Measurements from ENCODE around the gene NTSR2.
A peak's percentile ranks its signal among the peaks of the same experiment; 100 is the strongest.

Gene NTSR2

DNA sequence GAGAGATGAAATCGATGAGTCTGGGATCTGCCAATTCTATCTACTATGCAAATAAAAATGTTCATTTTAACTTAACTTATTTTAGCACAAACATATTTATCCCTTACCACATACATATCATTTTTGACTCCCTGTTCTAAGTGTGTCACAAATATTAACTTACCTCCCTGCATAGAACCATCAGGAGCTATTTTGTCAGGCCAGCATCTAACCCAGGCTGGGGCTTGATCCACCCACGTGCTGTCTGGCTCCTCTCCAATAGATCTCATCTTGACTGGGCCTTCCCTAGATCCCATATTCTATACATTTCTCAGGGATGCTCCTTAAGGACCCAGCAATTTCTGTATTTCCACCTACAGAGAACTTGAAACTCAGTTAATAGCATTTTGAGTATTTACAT is 20.9 kb downstream of the NTSR2 start:
- H3K9ac ChIP-seq (ENCODE audit: low read length): no peak overlapping the region
- peaks cover 45% of the 10 kb centered on the region for H3K27me3 ChIP-seq (replicated peaks; ENCODE audit: control insufficient read depth, insufficient read depth, low read length)
- H3K4me1 ChIP-seq (ENCODE audit: control insufficient read depth, insufficient read depth, low read length): peaks cover 13% of the 10 kb centered on the region
- no peak for DNase-seq (ENCODE audit: low read depth)
- H3K36me3 ChIP-seq (ENCODE audit: control insufficient read depth, insufficient read depth, low read length, severe bottlenecking): no peaks in the 10 kb centered on the region
- H3K9me3 ChIP-seq (ENCODE audit: control insufficient read depth, low read length): no peaks in the 10 kb centered on the region
- no peak overlapping the region for H3K4me3 ChIP-seq (ENCODE audit: low read length)

DNA sequence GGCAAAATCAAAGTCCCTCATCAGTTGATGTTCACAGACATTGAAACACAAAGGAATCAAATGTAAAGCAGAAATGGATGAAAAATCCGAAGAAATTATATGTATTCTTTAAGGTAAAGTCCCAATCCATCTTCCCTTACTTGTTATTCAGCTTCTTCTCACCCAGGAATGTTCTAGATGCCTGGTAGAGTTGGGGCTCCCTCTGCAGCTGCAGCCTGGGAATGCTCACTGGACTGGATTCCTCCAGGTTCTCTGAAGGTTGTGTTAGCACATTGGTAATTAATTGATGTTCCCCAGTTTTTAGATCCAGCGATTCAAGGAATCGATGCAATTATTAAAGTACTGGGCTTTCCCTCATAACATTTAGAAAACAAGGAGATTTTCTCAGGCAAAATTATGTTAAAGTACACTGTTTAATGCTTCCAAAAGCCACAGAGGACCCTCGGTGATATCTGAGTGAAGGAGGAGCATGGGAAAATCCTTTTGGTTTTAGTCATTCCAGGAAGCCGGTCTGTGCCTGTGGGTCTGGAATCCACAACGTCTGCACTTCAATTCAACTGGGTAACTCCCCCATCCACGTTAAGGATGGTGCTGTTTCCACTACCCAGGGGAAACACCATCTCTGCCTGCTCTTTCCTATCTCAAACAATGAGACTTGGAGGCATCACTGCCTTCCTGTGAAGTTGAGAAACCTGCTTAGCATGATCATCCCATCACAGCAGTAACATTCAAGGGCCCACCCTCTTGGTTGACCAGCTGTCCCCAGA is 22.0 kb downstream of the NTSR2 start:
- Histone ChIP-seq H3K9ac (ENCODE audit: low read length) (no peak overlapping the region), H3K9me3 (ENCODE audit: control insufficient read depth, low read length) (no peaks in the 10 kb centered on the region), H3K4me1 (ENCODE audit: control insufficient read depth, insufficient read depth, low read length) (peaks cover 11% of the 10 kb centered on the region), H3K27me3 (replicated peaks; ENCODE audit: control insufficient read depth, insufficient read depth, low read length) (peaks cover 51% of the 10 kb centered on the region), H3K4me3 (ENCODE audit: low read length) (no peak overlapping the region), H3K36me3 (ENCODE audit: control insufficient read depth, insufficient read depth, low read length, severe bottlenecking) (no peaks in the 10 kb centered on the region)
- DNase-seq (ENCODE audit: low read depth): peak; percentile 25

DNA sequence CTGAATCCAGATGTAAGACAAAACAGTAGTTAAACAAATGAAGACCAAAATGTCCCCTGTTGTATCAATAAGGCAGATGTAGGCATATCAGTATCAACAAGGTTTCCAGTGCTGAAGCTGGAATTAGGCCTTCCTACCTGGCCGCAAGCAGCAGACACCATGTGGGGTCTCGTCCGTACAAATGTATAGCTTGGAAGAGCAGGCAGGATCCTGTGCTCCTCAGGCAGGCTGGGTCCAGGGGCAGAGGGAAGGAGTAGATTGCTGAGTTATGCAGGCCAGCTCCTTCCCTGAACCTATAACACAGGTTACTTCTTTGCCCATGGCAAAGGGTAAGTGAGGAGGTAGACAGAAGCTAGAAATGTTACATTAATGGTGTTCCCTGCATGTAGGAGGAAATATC is 23.5 kb downstream of the NTSR2 start:
- no peaks in the 10 kb centered on the region for H3K9me3 ChIP-seq (ENCODE audit: control insufficient read depth, low read length)
- H3K9ac ChIP-seq (ENCODE audit: low read length): no peak overlapping the region
- no peaks in the 10 kb centered on the region for H3K36me3 ChIP-seq (ENCODE audit: control insufficient read depth, insufficient read depth, low read length, severe bottlenecking)
- no peak overlapping the region for H3K4me3 ChIP-seq (ENCODE audit: low read length)
- peaks cover 50% of the 10 kb centered on the region for H3K27me3 ChIP-seq (replicated peaks; ENCODE audit: control insufficient read depth, insufficient read depth, low read length)
- no peak for DNase-seq (ENCODE audit: low read depth)
- H3K4me1 ChIP-seq (ENCODE audit: control insufficient read depth, insufficient read depth, low read length): no peaks in the 10 kb centered on the region

GRCh38 chr2:11644293-11644692 is 25.7 kb downstream of the NTSR2 start:
- no peaks in the 10 kb centered on the region for H3K4me1 ChIP-seq (ENCODE audit: control insufficient read depth, insufficient read depth, low read length)
- H3K9ac ChIP-seq (ENCODE audit: low read length): no peak overlapping the region
- no peaks in the 10 kb centered on the region for H3K9me3 ChIP-seq (ENCODE audit: control insufficient read depth, low read length)
- peaks cover 36% of the 10 kb centered on the region for H3K27me3 ChIP-seq (replicated peaks; ENCODE audit: control insufficient read depth, insufficient read depth, low read length)
- no peak for DNase-seq (ENCODE audit: low read depth)
- no peaks in the 10 kb centered on the region for H3K36me3 ChIP-seq (ENCODE audit: control insufficient read depth, insufficient read depth, low read length, severe bottlenecking)
- H3K4me3 ChIP-seq (ENCODE audit: low read length): no peak overlapping the region

- Histone ChIP-seq H3K36me3 (ENCODE audit: control insufficient read depth, insufficient read depth, low read length, severe bottlenecking) (no peaks in the 10 kb centered on the region), H3K27me3 (replicated peaks; ENCODE audit: control insufficient read depth, insufficient read depth, low read length) (peaks cover 23% of the 10 kb centered on the region), H3K9me3 (ENCODE audit: control insufficient read depth, low read length) (no peaks in the 10 kb centered on the region), H3K4me1 (ENCODE audit: control insufficient read depth, insufficient read depth, low read length) (no peaks in the 10 kb centered on the region), H3K9ac (ENCODE audit: low read length) (no peak overlapping the region), H3K4me3 (ENCODE audit: low read length) (no peak overlapping the region)
- no peak for DNase-seq (ENCODE audit: low read depth)
These were observed 27.0 kb downstream of the NTSR2 start for GRCh38 chr2:11642972-11643371.

DNA sequence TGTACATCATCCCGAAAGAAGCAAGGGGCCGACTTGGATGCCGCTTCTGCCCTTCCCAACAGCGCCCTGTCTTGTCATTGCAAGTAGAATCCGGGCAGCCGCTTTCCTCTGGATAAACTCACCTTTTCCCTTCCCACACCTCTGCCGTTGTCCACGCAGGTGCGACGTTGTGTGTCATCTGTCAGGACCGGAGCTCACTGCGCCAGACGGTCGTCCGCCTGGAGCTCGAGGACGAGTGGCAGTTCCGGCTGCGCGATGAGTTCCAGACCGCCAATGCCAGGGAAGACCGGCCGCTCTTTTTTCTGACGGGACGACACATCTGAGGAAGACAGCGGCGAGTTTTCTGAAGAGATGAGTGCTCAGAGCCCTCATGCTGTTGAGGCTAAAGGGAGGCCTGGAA is 29.9 kb downstream of the NTSR2 start:
- Histone ChIP-seq H3K4me1 (ENCODE audit: control insufficient read depth, insufficient read depth, low read length) (no peaks in the 10 kb centered on the region), H3K36me3 (ENCODE audit: control insufficient read depth, insufficient read depth, low read length, severe bottlenecking) (no peaks in the 10 kb centered on the region), H3K4me3 (ENCODE audit: low read length) (no peak overlapping the region), H3K9ac (ENCODE audit: low read length) (no peak overlapping the region), H3K9me3 (ENCODE audit: control insufficient read depth, low read length) (peaks cover 6% of the 10 kb centered on the region), H3K27me3 (replicated peaks; ENCODE audit: control insufficient read depth, insufficient read depth, low read length) (peaks cover 30% of the 10 kb centered on the region)
- no peak for DNase-seq (ENCODE audit: low read depth)

DNA sequence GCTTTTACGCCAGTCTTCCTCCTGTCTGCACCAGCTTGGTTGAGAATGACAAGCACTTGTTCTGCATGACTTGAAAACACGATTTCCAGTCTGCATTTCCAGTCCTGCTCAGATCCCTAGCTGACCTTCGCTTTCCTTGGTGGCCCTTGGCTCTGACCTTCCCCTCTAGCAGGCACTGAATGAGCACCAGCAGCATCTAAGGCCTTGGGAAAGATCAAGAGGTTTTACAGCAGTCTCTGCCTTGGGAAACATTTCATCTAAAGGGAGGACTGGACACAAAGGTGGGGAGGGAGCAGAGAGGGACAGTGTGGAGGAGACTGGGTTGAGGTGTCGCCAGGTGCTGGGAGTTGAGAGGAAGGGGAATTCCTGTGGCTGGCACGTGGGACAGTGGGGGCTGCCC is 30.5 kb downstream of the NTSR2 start:
- Histone ChIP-seq H3K36me3 (ENCODE audit: control insufficient read depth, insufficient read depth, low read length, severe bottlenecking) (no peaks in the 10 kb centered on the region), H3K9ac (ENCODE audit: low read length) (no peak overlapping the region), H3K4me3 (ENCODE audit: low read length) (no peak overlapping the region), H3K27me3 (replicated peaks; ENCODE audit: control insufficient read depth, insufficient read depth, low read length) (peaks cover 35% of the 10 kb centered on the region), H3K4me1 (ENCODE audit: control insufficient read depth, insufficient read depth, low read length) (no peaks in the 10 kb centered on the region), H3K9me3 (ENCODE audit: control insufficient read depth, low read length) (peaks cover 6% of the 10 kb centered on the region)
- no peak for DNase-seq (ENCODE audit: low read depth)

- Histone ChIP-seq H3K9ac (ENCODE audit: low read length) (no peak overlapping the region), H3K36me3 (ENCODE audit: control insufficient read depth, insufficient read depth, low read length, severe bottlenecking) (no peaks in the 10 kb centered on the region), H3K4me3 (ENCODE audit: low read length) (no peak overlapping the region), H3K27me3 (replicated peaks; ENCODE audit: control insufficient read depth, insufficient read depth, low read length) (peaks cover 27% of the 10 kb centered on the region), H3K4me1 (ENCODE audit: control insufficient read depth, insufficient read depth, low read length) (no peaks in the 10 kb centered on the region), H3K9me3 (ENCODE audit: control insufficient read depth, low read length) (peaks cover 6% of the 10 kb centered on the region)
- no peak for DNase-seq (ENCODE audit: low read depth)
These were observed 32.4 kb downstream of the NTSR2 start for GRCh38 chr2:11637546-11637945.

DNA sequence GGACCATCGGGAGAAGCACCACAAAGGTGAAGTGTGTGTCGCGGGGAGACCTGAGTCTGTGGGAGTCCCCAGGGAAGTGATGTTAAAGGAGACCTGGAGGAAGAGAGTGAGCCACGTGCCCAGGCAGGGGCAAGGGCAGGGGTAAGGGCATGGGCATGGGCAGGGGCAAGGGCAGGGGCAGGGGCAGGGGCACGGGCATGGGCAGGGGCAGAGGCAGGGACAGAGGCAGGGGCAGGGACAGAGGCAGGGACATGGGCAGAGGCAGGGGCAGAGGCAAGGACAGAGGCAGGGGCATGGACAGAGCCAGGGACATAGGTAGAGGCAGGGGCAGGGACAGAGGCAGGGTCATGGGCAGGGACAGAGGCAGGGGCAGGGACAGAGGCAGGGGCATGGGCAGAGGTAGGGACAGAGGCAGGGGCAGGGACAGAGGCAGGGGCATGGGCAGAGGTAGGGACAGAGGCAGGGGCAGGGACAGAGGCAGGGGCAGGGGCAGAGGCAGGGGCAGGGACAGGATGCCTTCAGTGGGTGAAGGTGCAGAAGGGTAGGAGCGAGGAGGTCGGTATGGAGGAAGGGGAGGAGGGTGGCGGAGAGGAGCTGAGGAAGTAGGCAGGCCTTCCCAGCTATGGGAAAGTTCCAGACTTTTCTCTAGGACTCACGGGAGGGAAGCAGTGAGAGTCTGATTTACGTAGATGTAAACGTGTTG is 33.3 kb downstream of the NTSR2 start:
- Histone ChIP-seq H3K9ac (ENCODE audit: low read length) (no peak overlapping the region), H3K36me3 (ENCODE audit: control insufficient read depth, insufficient read depth, low read length, severe bottlenecking) (no peaks in the 10 kb centered on the region), H3K4me1 (ENCODE audit: control insufficient read depth, insufficient read depth, low read length) (no peaks in the 10 kb centered on the region), H3K27me3 (replicated peaks; ENCODE audit: control insufficient read depth, insufficient read depth, low read length) (peaks cover 27% of the 10 kb centered on the region), H3K4me3 (ENCODE audit: low read length) (no peak overlapping the region), H3K9me3 (ENCODE audit: control insufficient read depth, low read length) (peaks cover 6% of the 10 kb centered on the region)
- DNase-seq (ENCODE audit: low read depth): no peak

DNA sequence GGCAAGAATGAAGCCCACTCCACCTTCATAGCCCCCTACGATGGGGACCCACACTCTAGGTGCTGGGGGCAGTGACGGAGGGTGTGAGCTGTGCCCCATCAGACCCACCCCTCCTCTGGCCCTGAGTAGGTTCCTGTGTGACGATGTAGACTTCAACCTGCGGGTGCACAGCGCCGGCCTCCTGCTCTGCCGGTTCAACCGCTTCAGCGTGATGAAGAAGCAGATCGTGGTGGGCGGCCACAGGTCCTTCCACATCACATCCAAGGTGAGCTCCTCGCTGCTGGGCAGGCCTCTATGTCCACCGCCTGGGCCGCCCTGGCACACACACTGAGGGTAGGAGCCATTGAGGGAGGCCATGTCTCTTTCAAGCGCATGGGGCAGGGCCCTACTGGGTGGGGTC is 34.9 kb downstream of the NTSR2 start:
- no peaks in the 10 kb centered on the region for H3K4me1 ChIP-seq (ENCODE audit: control insufficient read depth, insufficient read depth, low read length)
- DNase-seq (ENCODE audit: low read depth): no peak
- no peak overlapping the region for H3K9ac ChIP-seq (ENCODE audit: low read length)
- peaks cover 22% of the 10 kb centered on the region for H3K27me3 ChIP-seq (replicated peaks; ENCODE audit: control insufficient read depth, insufficient read depth, low read length)
- H3K4me3 ChIP-seq (ENCODE audit: low read length): no peak overlapping the region
- peaks cover 6% of the 10 kb centered on the region for H3K9me3 ChIP-seq (ENCODE audit: control insufficient read depth, low read length)
- no peaks in the 10 kb centered on the region for H3K36me3 ChIP-seq (ENCODE audit: control insufficient read depth, insufficient read depth, low read length, severe bottlenecking)

DNA sequence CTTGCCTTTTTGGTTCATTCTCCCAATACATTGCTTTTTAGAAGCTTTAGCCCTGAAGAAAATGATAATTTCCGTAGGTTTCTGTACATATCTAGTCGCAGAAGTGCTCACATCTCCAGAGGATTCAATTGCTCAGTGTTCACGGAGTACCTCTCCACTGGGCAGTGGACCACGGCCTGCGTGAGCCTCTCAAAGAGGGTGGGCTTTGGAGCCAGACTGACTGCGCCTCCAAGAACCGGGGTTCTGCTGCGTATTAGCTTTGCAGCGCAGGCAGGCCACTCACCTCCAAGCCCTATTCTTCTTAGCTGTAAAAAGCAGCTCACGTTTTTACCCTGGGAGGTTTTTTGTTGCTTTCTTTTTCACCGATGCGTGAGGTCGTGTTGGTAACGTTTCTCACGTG is 35.4 kb downstream of the NTSR2 start:
- Histone ChIP-seq H3K27me3 (replicated peaks; ENCODE audit: control insufficient read depth, insufficient read depth, low read length) (peaks cover 19% of the 10 kb centered on the region), H3K4me3 (ENCODE audit: low read length) (no peak overlapping the region), H3K9me3 (ENCODE audit: control insufficient read depth, low read length) (peaks cover 6% of the 10 kb centered on the region), H3K9ac (ENCODE audit: low read length) (no peak overlapping the region), H3K4me1 (ENCODE audit: control insufficient read depth, insufficient read depth, low read length) (no peaks in the 10 kb centered on the region), H3K36me3 (ENCODE audit: control insufficient read depth, insufficient read depth, low read length, severe bottlenecking) (no peaks in the 10 kb centered on the region)
- no peak for DNase-seq (ENCODE audit: low read depth)

Data from adipocyte (in vitro differentiated cells).